GM19324 (cell line): ENCODE results near the gene OR6S1.
"Not testable (repeated sequence)": the region's sequence is repeated elsewhere in the genome, so short reads cannot be mapped to it uniquely, and the experiment has no call there.

ENCODE experiments used
- ATAC-seq: cut with Tn5 transposase; IDR thresholded peaks from one replicate; pipeline ENCODE4 v1.9.1; 2021; ENCODE audit warnings: mild to moderate bottlenecking, moderate library complexity; ENCODE audit not compliant: unreplicated experiment, low FRiP score

Gene OR6S1

GRCh38 chr14:20671597-20672283 lies 30.2 kb upstream of the OR6S1 start:
- ATAC-seq: no peak

GRCh38 chr14:20668969-20669368 lies 27.5 kb upstream of the OR6S1 start:
- ATAC-seq: no peak

GRCh38 chr14:20667957-20668356 lies 26.5 kb upstream of the OR6S1 start:
- peak; percentile 63 for ATAC-seq

- not testable (repeated sequence) for ATAC-seq
Measured at GRCh38 chr14:20666400-20666961, 25.0 kb upstream of the OR6S1 start.

GRCh38 chr14:20662968-20663732 lies 21.7 kb upstream of the OR6S1 start:
- ATAC-seq: no peak

GRCh38 chr14:20661197-20661596 lies 19.7 kb upstream of the OR6S1 start:
- no peak for ATAC-seq

- no peak for ATAC-seq
Measured at GRCh38 chr14:20659813-20660395, 18.4 kb upstream of the OR6S1 start.

- ATAC-seq: no peak
Measured at GRCh38 chr14:20659336-20659735, 17.8 kb upstream of the OR6S1 start.

- no peak for ATAC-seq
Measured at GRCh38 chr14:20658246-20658645, 16.8 kb upstream of the OR6S1 start.

GRCh38 chr14:20657216-20658211 lies 16.0 kb upstream of the OR6S1 start:
- no peak for ATAC-seq

- no peak for ATAC-seq
Measured at GRCh38 chr14:20656274-20656673, 14.8 kb upstream of the OR6S1 start.

- ATAC-seq: no peak
Measured at GRCh38 chr14:20655851-20656250, 14.4 kb upstream of the OR6S1 start.

- no peak for ATAC-seq
Measured at GRCh38 chr14:20652996-20653975, 11.8 kb upstream of the OR6S1 start.

- no peak for ATAC-seq
Measured at GRCh38 chr14:20645481-20645880, 4.0 kb upstream of the OR6S1 start.

- no peak for ATAC-seq
Measured at GRCh38 chr14:20644520-20644919, 3.0 kb upstream of the OR6S1 start.

GRCh38 chr14:20642755-20643154 lies 1.3 kb upstream of the OR6S1 start:
- not testable (repeated sequence) for ATAC-seq

- ATAC-seq: no peak
Measured at GRCh38 chr14:20642182-20642581, 691 bp upstream of the OR6S1 start.

- ATAC-seq: no peak
Measured at GRCh38 chr14:20632831-20633691, 8.4 kb downstream of the OR6S1 start.
